WTC11 (cell line): Measurements from ENCODE around the gene SHMT1. TPM values are rescaled to one million over a fixed set of nuclear protein-coding genes. Genes with fewer than 3 reads are reported as not detected.

Experiments used
- ATAC-seq: fragments of 200-7000 bp; cut with Tn5 transposase; 2 replicates; pipeline ENCODE4 v1.10.0; 2021; ENCODE audit warnings: mild to moderate bottlenecking, moderate library complexity
- CTCF ChIA-PET: fragments of 300-600 bp; sonication (Branson Sonifier 250); formaldehyde crosslinking; loops from one replicate; lab custom pipeline; 2021; ENCODE audit warnings: antibody characterized with exemption; lab: Charles Lee
- POLR2A ChIA-PET: fragments of 350-600 bp; sonication (Branson Sonifier 250); formaldehyde crosslinking; loops from one replicate; lab custom pipeline; 2021; ENCODE audit warnings: antibody characterized with exemption; lab: Charles Lee
- DNase-seq: peaks from one replicate; pipeline ENCODE4 v3.0.0; 2021; ENCODE audit warnings: low spot score
- H3K27ac Mint-ChIP-seq: 2 replicates; pipeline ENCODE4 v1.8.0; 2021; ENCODE audit warnings: mixed read lengths
- H3K27me3 Mint-ChIP-seq: 2 replicates; pipeline ENCODE4 v1.8.0; 2021; ENCODE audit warnings: low read depth, mild to moderate bottlenecking, moderate library complexity, mixed read lengths
- H3K36me3 Mint-ChIP-seq: 2 replicates; pipeline ENCODE4 v1.8.0; 2021; ENCODE audit warnings: mixed read lengths
- H3K4me1 Mint-ChIP-seq: 2 replicates; pipeline ENCODE4 v1.8.0; 2022; ENCODE audit warnings: mixed read lengths
- H3K4me3 Mint-ChIP-seq: 2 replicates; pipeline ENCODE4 v1.8.0; 2021; ENCODE audit warnings: mild to moderate bottlenecking, moderate library complexity, mixed read lengths
- H3K9me3 Mint-ChIP-seq: 2 replicates; pipeline ENCODE4 v1.8.0; 2021; ENCODE audit warnings: mixed read lengths
- ATF3 ChIP-seq: sonication (generic); formaldehyde crosslinking; conservative IDR thresholded peaks from 2 replicates; pipeline ENCODE4 v1.8.1; 2022; ENCODE audit warnings: mild to moderate bottlenecking, missing genetic modification reagents
- CDX4 ChIP-seq: fragments of 250-450 bp; sonication (Bioruptor Pico); IDR thresholded peaks from 2 replicates; pipeline ENCODE4 v1.9.0; 2021; ENCODE audit warnings: moderate library complexity, mild to moderate bottlenecking, inconsistent platforms, borderline replicate concordance
- CREB1 ChIP-seq: sonication (generic); formaldehyde crosslinking; IDR thresholded peaks from 2 replicates; pipeline ENCODE4 v1.8.0; 2023; ENCODE audit warnings: mild to moderate bottlenecking, missing genetic modification reagents
- E2F1 ChIP-seq: sonication (generic); formaldehyde crosslinking; IDR thresholded peaks from 2 replicates; pipeline ENCODE4 v1.8.0; 2022; ENCODE audit warnings: mild to moderate bottlenecking, missing genetic modification reagents
- EMX1 ChIP-seq: fragments of 250-450 bp; sonication (Bioruptor Pico); IDR thresholded peaks from 2 replicates; pipeline ENCODE4 v1.8.0; 2021; ENCODE audit warnings: mild to moderate bottlenecking
- GABPB1 ChIP-seq: sonication (generic); formaldehyde crosslinking; IDR thresholded peaks from 2 replicates; pipeline ENCODE4 v1.8.1; 2023; ENCODE audit warnings: mild to moderate bottlenecking, missing genetic modification reagents
- JAZF1 ChIP-seq: fragments of 250-450 bp; sonication (Bioruptor Pico); IDR thresholded peaks from 2 replicates; pipeline ENCODE4 v1.9.0; 2021; ENCODE audit warnings: moderate library complexity, mild to moderate bottlenecking, inconsistent platforms
- JUN ChIP-seq: sonication (generic); formaldehyde crosslinking; IDR thresholded peaks from 2 replicates; pipeline ENCODE4 v1.8.0; 2023; ENCODE audit warnings: mild to moderate bottlenecking, missing genetic modification reagents
- NFATC4 ChIP-seq: fragments of 250-450 bp; sonication (Bioruptor Pico); IDR thresholded peaks from 2 replicates; pipeline ENCODE4 v1.9.0; 2021; ENCODE audit warnings: mild to moderate bottlenecking
- NR2C2 ChIP-seq: sonication (generic); formaldehyde crosslinking; IDR thresholded peaks from 2 replicates; pipeline ENCODE4 v1.8.0; 2022; ENCODE audit warnings: mild to moderate bottlenecking, missing genetic modification reagents
- ZNF232 ChIP-seq: sonication (generic); formaldehyde crosslinking; IDR thresholded peaks from 2 replicates; pipeline ENCODE4 v1.8.0; 2022; ENCODE audit warnings: mild to moderate bottlenecking, missing genetic modification reagents
- ZNF423 ChIP-seq: fragments of 250-450 bp; sonication (Bioruptor Pico); IDR thresholded peaks from 2 replicates; pipeline ENCODE4 v2.1.2; 2022; ENCODE audit warnings: mild to moderate bottlenecking, moderate library complexity
- ZNF532 ChIP-seq: fragments of 250-450 bp; sonication (Bioruptor Pico); IDR thresholded peaks from 2 replicates; pipeline ENCODE4 v1.9.0; 2021; ENCODE audit warnings: mild to moderate bottlenecking, borderline replicate concordance
- microRNA-seq: library from miRNA; unstranded; fragments of <30 nt; microRNA quantifications from one replicate; pipeline ENCODE4 v1.2.0, GENCODE V29; 2022; ENCODE audit warnings: borderline number of aligned reads
- total RNA-seq: library from RNA; stranded (reverse); gene quantifications from 3 replicates; pipeline ENCODE4 v1.2.3, GENCODE V29; 2021
- TF ChIP-seq, protein P1 (sequence below): sonication (generic); formaldehyde crosslinking; IDR thresholded peaks from 2 replicates; pipeline ENCODE4 v1.8.1; 2023; ENCODE audit warnings: mild to moderate bottlenecking, missing genetic modification reagents, moderate library complexity
- TF ChIP-seq, protein P2 (sequence below): sonication (generic); formaldehyde crosslinking; IDR thresholded peaks from 2 replicates; pipeline ENCODE4 v1.8.0; 2022; ENCODE audit warnings: mild to moderate bottlenecking, missing genetic modification reagents

The SHMT1 gene
- total RNA-seq, 1 experiment from 2014 or later: 49.2 TPM

- ATAC-seq (no peak), DNase-seq (no peak)
- Mint-ChIP-seq H3K27ac (no peak overlapping the region), H3K36me3 (peaks cover 79% of the 10 kb centered on the region), H3K27me3 (no peaks in the 10 kb centered on the region), H3K9me3 (no peaks in the 10 kb centered on the region), H3K4me3 (no peak overlapping the region), H3K4me1 (no peaks in the 10 kb centered on the region)
- ChIA-PET CTCF (interaction anchor here (1.2 kb wide), 1 partner anchor 63 kb away, joined by 3 read pairs; no protein-coding TSS in a partner anchor), POLR2A (no interaction called here)
- no peak for TF ChIP-seq E2F1
Measured at GRCh38 chr17:18280766-18281371, 82.5 kb downstream of the SHMT1 start.

DNA sequence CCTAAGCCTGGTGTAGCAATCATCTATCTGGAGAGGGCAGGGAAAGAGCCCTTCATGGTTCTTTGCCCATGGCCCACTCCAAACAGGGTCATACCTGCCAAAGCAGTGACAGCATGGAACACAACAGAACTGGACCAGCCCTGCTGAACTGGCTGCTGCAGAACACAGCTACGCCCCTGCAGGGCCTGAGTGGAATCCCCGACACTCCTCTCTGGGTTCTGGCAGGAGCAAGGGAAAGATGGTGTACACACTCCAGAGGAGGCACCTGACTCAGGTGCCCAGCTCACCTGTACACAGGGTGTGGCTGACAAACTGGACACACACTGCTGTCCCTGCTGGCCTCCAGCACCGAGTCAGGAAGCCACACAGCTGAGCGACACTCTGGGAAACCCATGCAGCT is 83.1 kb downstream of the SHMT1 start:
- no peak for TF ChIP-seq CDX4 (CRISPR knock-in tag)
- TF ChIP-seq JAZF1 (CRISPR knock-in tag): no peak
- TF ChIP-seq, protein P1, sequence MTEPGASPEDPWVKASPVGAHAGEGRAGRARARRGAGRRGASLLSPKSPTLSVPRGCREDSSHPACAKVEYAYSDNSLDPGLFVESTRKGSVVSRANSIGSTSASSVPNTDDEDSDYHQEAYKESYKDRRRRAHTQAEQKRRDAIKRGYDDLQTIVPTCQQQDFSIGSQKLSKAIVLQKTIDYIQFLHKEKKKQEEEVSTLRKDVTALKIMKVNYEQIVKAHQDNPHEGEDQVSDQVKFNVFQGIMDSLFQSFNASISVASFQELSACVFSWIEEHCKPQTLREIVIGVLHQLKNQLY: no peak
- TF ChIP-seq ATF3: no peak
- TF ChIP-seq JUN (CRISPR knock-in tag): no peak
- TF ChIP-seq GABPB1 (CRISPR knock-in tag): no peak
- no peak for TF ChIP-seq NR2C2 (CRISPR knock-in tag)
- no peak for TF ChIP-seq NFATC4 (CRISPR knock-in tag)
- no peak for TF ChIP-seq ZNF232 (CRISPR knock-in tag)
- TF ChIP-seq CREB1 (CRISPR knock-in tag): no peak
- no peak for TF ChIP-seq ZNF423 (CRISPR knock-in tag)
- TF ChIP-seq ZNF532 (CRISPR knock-in tag): no peak
- H3K4me3 Mint-ChIP-seq: no peak overlapping the region
- no peaks in the 10 kb centered on the region for H3K9me3 Mint-ChIP-seq
- DNase-seq: no peak
- no peaks in the 10 kb centered on the region for H3K4me1 Mint-ChIP-seq
- ATAC-seq: no peak
- POLR2A ChIA-PET: no interaction called here
- CTCF ChIA-PET: interaction anchor here (0.6 kb wide), 1 partner anchor 63 kb away, joined by 3 read pairs; no protein-coding TSS in a partner anchor
- H3K27me3 Mint-ChIP-seq: no peaks in the 10 kb centered on the region
- H3K27ac Mint-ChIP-seq: no peak overlapping the region
- peaks cover 74% of the 10 kb centered on the region for H3K36me3 Mint-ChIP-seq

DNA sequence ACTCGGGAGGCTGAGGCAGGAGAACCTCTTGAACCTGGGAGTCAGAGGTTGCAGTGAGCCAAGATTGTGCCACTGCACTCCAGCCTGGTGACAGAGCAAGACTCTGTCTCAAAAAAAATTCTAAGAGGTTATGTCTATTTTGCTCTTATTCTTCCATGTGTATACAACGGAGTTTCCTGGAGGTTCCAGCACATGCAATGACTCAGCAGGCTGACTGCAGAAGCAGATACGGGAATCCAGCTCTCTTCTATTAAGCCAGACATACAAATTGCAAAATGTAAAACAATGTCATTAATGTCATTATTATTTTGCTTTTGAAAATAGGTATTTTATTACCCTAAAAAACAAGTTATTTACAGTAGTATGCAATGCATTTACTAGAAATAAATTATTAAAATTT is 84.5 kb downstream of the SHMT1 start:
- no peak for TF ChIP-seq JAZF1 (CRISPR knock-in tag)
- TF ChIP-seq NFATC4 (CRISPR knock-in tag): no peak
- TF ChIP-seq, protein P2, sequence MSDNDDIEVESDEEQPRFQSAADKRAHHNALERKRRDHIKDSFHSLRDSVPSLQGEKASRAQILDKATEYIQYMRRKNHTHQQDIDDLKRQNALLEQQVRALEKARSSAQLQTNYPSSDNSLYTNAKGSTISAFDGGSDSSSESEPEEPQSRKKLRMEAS (CRISPR knock-in tag): no peak
- TF ChIP-seq EMX1 (CRISPR knock-in tag): no peak
- Mint-ChIP-seq H3K27ac (no peak overlapping the region), H3K4me1 (no peaks in the 10 kb centered on the region), H3K9me3 (no peaks in the 10 kb centered on the region), H3K36me3 (peaks cover 65% of the 10 kb centered on the region), H3K27me3 (no peaks in the 10 kb centered on the region), H3K4me3 (no peak overlapping the region)
- ATAC-seq: no peak
- ChIA-PET CTCF (no interaction called here), POLR2A (no interaction called here)
- no peak for DNase-seq

Small RNA genes within 50 kb of the gene (microRNA-seq; reads per million reads assigned to microRNA genes)
- not detected for gene MIR6778

Other genes with a start within 250 kb of the SHMT1 start
- 105 to 115 TPM (median 111 TPM) in 3 replicates for gene ALKBH5, start 179.7 kb downstream of the SHMT1 start, total RNA-seq
- 76.0 to 87.8 TPM (median 78.6 TPM) in 3 replicates for gene LLGL1, start 137.9 kb downstream of the SHMT1 start, total RNA-seq
- 298 to 313 TPM (median 309 TPM) in 3 replicates for gene FLII, start 104.8 kb downstream of the SHMT1 start, total RNA-seq
- 15.7 to 18.8 TPM (median 17.9 TPM) in 3 replicates for gene MIEF2, start 102.9 kb downstream of the SHMT1 start, total RNA-seq
- 54.9 to 56.1 TPM (median 56.0 TPM) in 3 replicates for gene TOP3A, start 48.6 kb downstream of the SHMT1 start, total RNA-seq
- gene SMCR8, start 48.3 kb downstream of the SHMT1 start, total RNA-seq: 17.8 to 19.1 TPM (median 18.0 TPM) in 3 replicates
- not detected in 3 replicates for gene EVPLL, start 14.2 kb upstream of the SHMT1 start, total RNA-seq
- gene LGALS9C, start 113.2 kb upstream of the SHMT1 start, total RNA-seq: not detected in 3 replicates